Measurements from ENCODE around the gene ZBTB7C. TPM values are rescaled to one million over a fixed set of nuclear protein-coding genes. Genes with fewer than 3 reads are reported as not detected.

ZBTB7C gene
- total RNA-seq, 6 experiments from 2014 or later = not detected

- H3K27ac Mint-ChIP-seq = no peak overlapping the region
- H3K9me3 Mint-ChIP-seq = no peaks in the 10 kb centered on the region
- H3K4me1 Mint-ChIP-seq (ENCODE audit: low read depth) = peaks cover 6% of the 10 kb centered on the region
- no peaks in the 10 kb centered on the region for H3K36me3 Mint-ChIP-seq (ENCODE audit: low read depth)
- no peak for TF ChIP-seq CTCF (IDR thresholded peaks at IDR 0.05)
- H3K4me3 Mint-ChIP-seq = no peak overlapping the region
- peaks cover 21% of the 10 kb centered on the region for H3K27me3 Mint-ChIP-seq (ENCODE audit: insufficient read depth)
- DNase-seq = no peak
Observed at GRCh38 chr18:48294899-48295585, 114.1 kb downstream of the ZBTB7C start.

DNA sequence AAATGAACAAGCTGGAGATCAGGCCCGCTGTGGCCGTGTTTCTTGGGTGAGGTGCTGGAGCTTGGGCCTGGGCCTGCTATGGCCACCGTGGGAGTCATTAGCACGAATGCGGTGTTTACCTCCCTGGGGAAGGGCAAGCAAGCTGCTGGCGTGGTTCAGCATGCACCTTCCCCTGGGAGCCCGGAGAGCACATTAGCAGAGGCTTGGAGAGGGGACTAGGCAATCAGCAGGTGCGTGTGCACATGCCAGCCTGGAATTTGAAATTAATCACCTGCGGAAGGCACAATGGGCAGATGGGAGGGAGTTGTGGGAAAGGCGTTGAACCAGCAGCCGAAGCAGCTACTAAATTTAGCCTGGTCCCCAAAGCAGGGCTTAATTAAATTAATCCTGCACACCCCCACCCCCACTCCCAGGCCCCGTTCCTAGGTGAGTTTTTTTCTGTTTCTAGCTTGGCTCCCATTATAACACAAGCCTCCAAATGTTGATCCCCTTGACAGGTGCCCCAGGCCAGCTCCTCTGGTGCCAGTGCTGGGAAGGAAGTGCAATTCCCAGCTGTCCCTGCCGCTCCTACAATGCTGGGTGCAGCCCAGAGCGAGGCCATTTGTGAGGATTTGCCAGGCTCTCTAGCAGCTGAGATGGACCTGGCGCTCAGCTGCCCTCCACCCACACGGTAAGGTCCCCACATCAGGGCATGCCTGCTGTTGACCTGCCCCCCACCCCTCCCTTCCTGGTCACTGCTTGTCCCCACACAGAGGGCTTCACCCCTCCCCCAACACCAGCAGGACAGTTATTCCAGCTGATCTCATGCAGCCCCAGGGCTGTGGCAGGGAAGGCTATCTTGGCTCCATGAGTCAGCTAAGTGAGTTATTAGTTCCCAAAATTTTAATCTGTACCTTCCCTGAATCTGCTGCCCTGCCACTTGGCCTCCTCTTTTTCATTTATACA is 115.0 kb downstream of the ZBTB7C start:
- H3K36me3 Mint-ChIP-seq (ENCODE audit: low read depth) = no peaks in the 10 kb centered on the region
- H3K4me1 Mint-ChIP-seq (ENCODE audit: low read depth) = peaks cover 6% of the 10 kb centered on the region
- no peak for TF ChIP-seq CTCF (IDR thresholded peaks at IDR 0.05)
- H3K27me3 Mint-ChIP-seq (ENCODE audit: insufficient read depth) = peaks cover 18% of the 10 kb centered on the region
- H3K27ac Mint-ChIP-seq = no peak overlapping the region
- no peak for DNase-seq
- no peak overlapping the region for H3K4me3 Mint-ChIP-seq
- H3K9me3 Mint-ChIP-seq = no peaks in the 10 kb centered on the region

GRCh38 chr18:48292782-48293424 is 116.3 kb downstream of the ZBTB7C start:
- Mint-ChIP-seq H3K27ac (no peak overlapping the region), H3K27me3 (ENCODE audit: insufficient read depth) (peaks cover 9% of the 10 kb centered on the region), H3K9me3 (no peaks in the 10 kb centered on the region), H3K4me1 (ENCODE audit: low read depth) (peaks cover 6% of the 10 kb centered on the region), H3K36me3 (ENCODE audit: low read depth) (no peaks in the 10 kb centered on the region), H3K4me3 (no peak overlapping the region)
- no peak for TF ChIP-seq CTCF (IDR thresholded peaks at IDR 0.05)
- no peak for DNase-seq

DNA sequence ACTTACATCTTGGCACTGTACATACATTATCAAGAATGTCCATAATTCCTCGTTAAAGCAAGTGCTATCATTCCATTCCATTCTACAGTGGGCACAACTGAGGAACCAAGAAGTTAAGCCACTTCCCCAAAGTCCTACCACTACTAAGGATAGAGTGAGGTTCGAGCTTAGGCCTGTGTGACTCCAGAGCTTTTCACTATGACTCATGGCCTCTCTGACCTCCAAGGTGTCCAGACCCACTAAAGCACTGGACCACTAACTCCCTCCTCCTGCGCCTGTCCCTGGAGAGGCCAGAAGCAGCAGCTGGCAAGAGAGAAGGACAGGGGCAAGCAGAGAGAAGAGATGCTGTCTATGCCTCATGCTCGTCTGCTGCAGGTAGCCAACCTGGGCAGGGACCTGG is 117.0 kb downstream of the ZBTB7C start:
- no peak for DNase-seq
- peaks cover 6% of the 10 kb centered on the region for H3K27me3 Mint-ChIP-seq (ENCODE audit: insufficient read depth)
- H3K4me1 Mint-ChIP-seq (ENCODE audit: low read depth) = peaks cover 6% of the 10 kb centered on the region
- no peak overlapping the region for H3K4me3 Mint-ChIP-seq
- no peaks in the 10 kb centered on the region for H3K36me3 Mint-ChIP-seq (ENCODE audit: low read depth)
- H3K9me3 Mint-ChIP-seq = no peaks in the 10 kb centered on the region
- no peak for TF ChIP-seq CTCF (IDR thresholded peaks at IDR 0.05)
- H3K27ac Mint-ChIP-seq = no peak overlapping the region

DNA sequence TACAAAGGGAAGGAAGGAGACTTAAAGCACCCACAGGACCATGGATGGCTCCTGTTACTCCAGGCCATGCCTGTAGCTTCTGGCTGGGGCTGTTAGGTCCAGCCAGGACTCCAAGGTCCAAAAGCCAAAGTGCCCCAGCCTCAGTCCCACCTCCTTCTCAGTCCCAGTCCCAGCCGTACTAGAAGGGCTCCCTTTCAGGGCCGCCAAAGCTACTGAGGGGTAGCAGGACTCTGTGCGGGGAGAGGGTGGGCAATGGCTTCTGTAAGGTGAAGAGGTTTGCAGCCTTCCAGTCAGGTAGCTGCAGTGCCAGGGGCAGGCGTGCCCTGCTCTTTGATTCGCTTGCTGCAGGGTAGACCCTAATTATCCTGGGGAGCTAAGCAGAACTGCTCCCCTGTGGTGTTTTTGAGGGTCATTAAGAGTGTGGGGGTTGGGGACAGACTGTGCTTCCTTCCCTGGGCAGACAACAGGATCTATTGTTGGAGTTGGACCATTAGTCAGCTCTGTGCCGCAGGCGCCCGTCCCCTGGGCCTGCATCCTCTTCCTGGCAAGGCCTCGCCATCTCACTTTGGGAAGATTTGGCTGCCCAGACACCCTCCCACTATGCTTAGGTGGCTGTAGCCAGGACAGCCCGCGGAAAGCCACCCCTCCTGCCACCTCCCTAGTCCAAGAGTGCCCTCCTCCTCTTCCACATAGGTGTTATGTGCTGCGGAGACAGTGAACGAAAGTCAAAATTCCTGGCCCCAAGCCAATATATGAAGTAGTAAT is 118.8 kb downstream of the ZBTB7C start:
- Mint-ChIP-seq H3K27me3 (ENCODE audit: insufficient read depth) (peaks cover 8% of the 10 kb centered on the region; the same call in 1 of the 2 replicates), H3K9me3 (no peaks in the 10 kb centered on the region), H3K36me3 (ENCODE audit: low read depth) (no peaks in the 10 kb centered on the region), H3K4me1 (ENCODE audit: low read depth) (peaks cover 6% of the 10 kb centered on the region), H3K4me3 (no peak overlapping the region), H3K27ac (no peak overlapping the region)
- no peak for DNase-seq
- no peak for TF ChIP-seq CTCF (IDR thresholded peaks at IDR 0.05)

All from HFFc6 (cell line).